HepG2 (cell line): ENCODE measurements around the gene OR3A3.
"Not testable (repeated sequence)": the region's sequence is repeated elsewhere in the genome, so short reads cannot be mapped to it uniquely, and the experiment has no call there.

Source experiments
- GATAD1 ChIP-seq: IDR thresholded peaks from 2 replicates; pipeline ENCODE4 v1.6.1; 2016; ENCODE audit warnings: missing genetic modification reagents, missing compliant biosample characterization
- POLR2A ChIP-seq, 2 experiments: IDR thresholded peaks; 2 replicates each; pipeline ENCODE4 v1.6.1; 2011; ENCODE audit warnings: low read depth in 2 of 2, low read length in 2 of 2, mild to moderate bottlenecking in 1 of 2, moderate library complexity in 1 of 2; ENCODE audit not compliant: insufficient read depth in 1 of 2
- TRIM24 ChIP-seq: sonication (generic); formaldehyde crosslinking; IDR thresholded peaks from 2 replicates; pipeline ENCODE4 v1.8.0; 2022; ENCODE audit warnings: mild to moderate bottlenecking, missing genetic modification reagents
- ZBTB46 ChIP-seq: sonication (generic); formaldehyde crosslinking; IDR thresholded peaks from 2 replicates; pipeline ENCODE4 v1.4.0; 2020; ENCODE audit warnings: mild to moderate bottlenecking, missing genetic modification reagents, borderline replicate concordance
- ZC3H4 ChIP-seq: sonication (generic); formaldehyde crosslinking; IDR thresholded peaks from 2 replicates; pipeline ENCODE4 v1.4.0; 2020; ENCODE audit warnings: missing genetic modification reagents, borderline replicate concordance
- ZNF501 ChIP-seq: sonication (generic); formaldehyde crosslinking; IDR thresholded peaks from 2 replicates; pipeline ENCODE4 v1.5.1; 2020; ENCODE audit warnings: mild to moderate bottlenecking, moderate library complexity, missing genetic modification reagents
- TF ChIP-seq, protein P1 (sequence below): sonication (generic); formaldehyde crosslinking; IDR thresholded peaks from 2 replicates; pipeline ENCODE4 v1.5.0; 2020; ENCODE audit warnings: mild to moderate bottlenecking, missing genetic modification reagents, moderate library complexity

DNA sequence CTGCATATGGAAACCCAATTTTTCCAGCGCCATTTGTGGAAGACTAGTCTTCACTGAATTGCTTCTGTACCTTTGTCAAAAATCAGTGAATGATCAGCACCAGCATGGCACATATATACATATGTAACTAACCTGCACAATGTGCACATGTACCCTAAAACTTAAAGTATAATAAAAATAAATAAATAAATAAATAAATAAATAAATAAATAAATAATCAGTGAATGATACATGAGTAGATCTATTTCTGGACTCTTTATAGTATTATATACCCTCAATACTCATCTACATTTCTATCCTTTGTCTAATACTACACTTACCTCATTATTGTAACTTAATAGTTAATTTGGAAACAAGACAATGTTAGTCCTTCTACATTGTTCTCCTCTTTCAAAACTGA is 7.3 kb upstream of the OR3A3 start:
- TF ChIP-seq ZBTB46 (CRISPR knock-in tag); POLR2A (IDR thresholded peaks at IDR 0.05; ENCODE audit: insufficient read depth in 1 of 2, low read depth in 2 of 2, low read length in 2 of 2); ZC3H4; TRIM24 (CRISPR knock-in tag); ZNF501 (CRISPR knock-in tag); GATAD1 (CRISPR knock-in tag): not testable (repeated sequence)
- TF ChIP-seq, protein P1, sequence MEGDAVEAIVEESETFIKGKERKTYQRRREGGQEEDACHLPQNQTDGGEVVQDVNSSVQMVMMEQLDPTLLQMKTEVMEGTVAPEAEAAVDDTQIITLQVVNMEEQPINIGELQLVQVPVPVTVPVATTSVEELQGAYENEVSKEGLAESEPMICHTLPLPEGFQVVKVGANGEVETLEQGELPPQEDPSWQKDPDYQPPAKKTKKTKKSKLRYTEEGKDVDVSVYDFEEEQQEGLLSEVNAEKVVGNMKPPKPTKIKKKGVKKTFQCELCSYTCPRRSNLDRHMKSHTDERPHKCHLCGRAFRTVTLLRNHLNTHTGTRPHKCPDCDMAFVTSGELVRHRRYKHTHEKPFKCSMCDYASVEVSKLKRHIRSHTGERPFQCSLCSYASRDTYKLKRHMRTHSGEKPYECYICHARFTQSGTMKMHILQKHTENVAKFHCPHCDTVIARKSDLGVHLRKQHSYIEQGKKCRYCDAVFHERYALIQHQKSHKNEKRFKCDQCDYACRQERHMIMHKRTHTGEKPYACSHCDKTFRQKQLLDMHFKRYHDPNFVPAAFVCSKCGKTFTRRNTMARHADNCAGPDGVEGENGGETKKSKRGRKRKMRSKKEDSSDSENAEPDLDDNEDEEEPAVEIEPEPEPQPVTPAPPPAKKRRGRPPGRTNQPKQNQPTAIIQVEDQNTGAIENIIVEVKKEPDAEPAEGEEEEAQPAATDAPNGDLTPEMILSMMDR (CRISPR knock-in tag), result not testable (repeated sequence)
